ENCODE results near the gene MTUS2.
A peak's percentile ranks its signal among the peaks of the same experiment; 100 is the strongest.

The MTUS2 gene

DNA sequence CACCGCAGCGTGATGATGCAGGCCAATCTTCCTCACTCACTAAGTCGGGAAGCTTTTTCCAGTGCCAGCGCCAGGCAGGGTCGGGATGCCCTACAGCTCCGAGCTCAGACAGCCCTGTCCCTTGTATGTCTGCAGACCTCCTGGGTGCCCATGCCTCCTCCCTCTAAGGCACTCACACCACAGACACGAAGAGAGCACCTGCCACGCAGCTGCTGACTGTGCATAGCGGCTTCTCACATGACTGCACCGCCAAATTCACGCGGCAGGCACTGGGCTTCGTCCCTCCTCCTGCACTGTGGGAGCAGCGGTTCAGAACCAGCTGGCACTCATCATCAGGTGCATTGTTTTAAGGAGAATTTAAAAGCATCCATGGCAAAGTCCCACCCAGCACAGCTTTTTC is 687.2 kb downstream of the MTUS2 start:
- H3K27ac Mint-ChIP-seq = no peak overlapping the region
- no peaks in the 10 kb centered on the region for H3K9me3 Mint-ChIP-seq
- peaks cover 14% of the 10 kb centered on the region for H3K36me3 Mint-ChIP-seq (ENCODE audit: low read depth)
- H3K4me3 Mint-ChIP-seq = no peak overlapping the region
- H3K4me1 Mint-ChIP-seq (ENCODE audit: low read depth) = no peaks in the 10 kb centered on the region
- H3K27me3 Mint-ChIP-seq = peaks cover 12% of the 10 kb centered on the region

DNA sequence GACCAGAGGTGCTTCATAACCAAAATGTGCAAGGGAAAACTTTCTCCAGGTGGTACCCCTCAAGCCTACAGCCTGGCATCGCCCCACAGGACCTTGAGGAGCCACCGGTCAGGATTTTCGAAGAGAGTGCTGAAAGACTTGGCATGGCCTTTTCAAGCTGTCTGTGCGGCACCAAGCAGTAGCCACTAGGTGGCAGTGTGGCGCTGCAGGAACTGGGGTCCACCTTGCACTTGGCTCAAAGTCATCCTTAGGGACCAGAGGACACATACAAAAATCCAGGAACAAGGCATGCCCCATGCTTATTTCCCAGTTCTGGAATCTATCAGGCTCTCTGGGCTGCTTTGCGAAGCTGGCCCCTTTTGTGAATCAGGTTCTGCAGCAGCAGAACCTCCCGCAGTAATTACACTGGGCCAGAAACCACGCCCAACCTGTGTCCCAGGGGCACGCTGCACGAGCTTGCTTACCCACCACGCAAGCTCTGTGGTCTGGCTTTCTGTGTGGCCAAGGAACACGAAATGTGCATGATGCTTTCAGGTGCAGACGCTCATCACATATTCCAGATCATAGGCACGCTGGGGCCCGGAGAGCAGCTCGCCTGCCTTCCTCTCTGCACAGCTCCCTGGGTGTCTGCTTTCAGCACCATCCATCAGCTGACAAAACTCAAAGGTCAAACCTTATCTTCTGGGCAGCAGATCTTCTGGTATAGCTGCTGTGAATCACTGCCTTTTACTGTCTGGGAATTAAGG is 688.2 kb downstream of the MTUS2 start:
- peaks cover 5% of the 10 kb centered on the region for H3K27me3 Mint-ChIP-seq
- no peaks in the 10 kb centered on the region for H3K4me1 Mint-ChIP-seq (ENCODE audit: low read depth)
- H3K9me3 Mint-ChIP-seq = no peaks in the 10 kb centered on the region
- H3K27ac Mint-ChIP-seq = peak overlapping the region; percentile 11
- no peak overlapping the region for H3K4me3 Mint-ChIP-seq
- peaks cover 21% of the 10 kb centered on the region for H3K36me3 Mint-ChIP-seq (ENCODE audit: low read depth)

DNA sequence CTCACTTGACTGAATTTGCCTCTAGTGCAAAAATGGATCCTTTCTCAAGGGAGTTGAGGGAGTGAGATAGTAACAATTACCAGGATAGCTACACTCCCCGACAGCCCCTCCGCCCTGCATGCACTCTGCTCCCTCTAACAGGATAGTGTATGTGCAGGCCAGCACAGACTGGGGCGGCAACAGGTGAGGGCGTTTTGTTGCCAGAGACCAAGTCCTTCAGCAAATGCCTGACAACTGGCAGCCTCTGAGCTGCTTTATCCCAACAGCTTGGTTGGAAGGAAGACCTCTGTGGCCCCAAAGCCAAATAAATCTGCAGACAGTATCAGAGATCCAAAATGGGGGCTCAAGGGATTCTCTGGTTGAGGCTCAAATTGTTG is 688.7 kb downstream of the MTUS2 start:
- peak overlapping the region; percentile 11 for H3K27ac Mint-ChIP-seq

DNA sequence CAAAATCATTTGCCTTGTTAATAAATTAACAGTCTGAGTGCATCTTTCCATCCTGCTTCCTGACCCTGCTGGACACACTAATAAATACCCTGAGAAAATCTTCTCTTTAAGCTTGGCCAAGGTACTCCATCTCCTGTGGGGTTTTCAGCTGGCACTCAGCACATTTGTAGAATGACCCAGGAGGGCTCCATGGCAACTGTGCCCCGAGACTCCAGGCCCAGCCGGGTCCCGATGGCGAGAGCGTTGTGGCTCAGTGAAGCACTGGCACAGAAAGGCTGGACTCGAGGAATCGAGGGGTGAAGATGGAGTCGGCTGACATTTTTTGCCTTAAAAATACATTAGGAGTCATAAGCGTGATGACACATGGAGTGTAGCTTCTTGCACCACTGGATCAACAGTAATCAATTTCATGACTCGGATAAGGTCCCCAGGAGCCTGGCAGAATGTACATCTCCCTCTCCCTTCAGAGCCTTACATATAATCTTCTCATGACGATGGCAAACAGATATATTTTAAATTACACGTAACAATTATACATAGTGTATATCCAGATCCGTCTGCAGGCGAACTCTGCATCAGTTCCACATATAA is 690.0 kb downstream of the MTUS2 start:
- Mint-ChIP-seq H3K4me3 (no peak overlapping the region), H3K36me3 (ENCODE audit: low read depth) (peaks cover 29% of the 10 kb centered on the region), H3K27ac (no peak overlapping the region), H3K27me3 (no peaks in the 10 kb centered on the region), H3K4me1 (ENCODE audit: low read depth) (no peaks in the 10 kb centered on the region), H3K9me3 (no peaks in the 10 kb centered on the region)

More for the DNA sequence above, 688.7 kb downstream of the MTUS2 start:
- no peaks in the 10 kb centered on the region for H3K27me3 Mint-ChIP-seq
- no peaks in the 10 kb centered on the region for H3K4me1 Mint-ChIP-seq (ENCODE audit: low read depth)
- H3K36me3 Mint-ChIP-seq (ENCODE audit: low read depth) = peaks cover 27% of the 10 kb centered on the region
- no peak overlapping the region for H3K4me3 Mint-ChIP-seq
- no peaks in the 10 kb centered on the region for H3K9me3 Mint-ChIP-seq

DNA sequence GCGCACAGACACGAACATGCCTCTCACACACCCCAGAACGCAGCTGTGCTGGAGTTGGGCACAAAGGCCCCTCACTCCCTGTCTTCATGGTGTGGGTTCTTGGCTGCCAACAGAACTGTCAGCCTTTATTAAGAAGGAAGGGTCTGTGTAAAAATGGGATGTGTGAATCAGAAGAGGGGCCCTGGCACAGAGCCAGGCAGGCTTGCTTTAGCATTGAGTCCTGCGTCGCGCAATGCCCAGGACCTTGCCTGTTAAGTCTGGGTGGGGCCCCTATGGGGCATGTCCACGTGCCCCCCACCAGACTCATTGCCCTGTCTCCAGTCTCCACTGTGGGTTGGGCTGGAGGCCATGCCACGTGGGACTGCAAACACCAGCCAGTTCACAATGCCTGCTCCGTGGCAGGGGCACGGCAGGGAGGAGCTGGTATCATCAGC is 690.5 kb downstream of the MTUS2 start:
- Mint-ChIP-seq H3K4me1 (ENCODE audit: low read depth) (no peaks in the 10 kb centered on the region), H3K36me3 (ENCODE audit: low read depth) (peaks cover 29% of the 10 kb centered on the region), H3K4me3 (no peak overlapping the region), H3K27ac (no peak overlapping the region), H3K9me3 (no peaks in the 10 kb centered on the region), H3K27me3 (no peaks in the 10 kb centered on the region)

DNA sequence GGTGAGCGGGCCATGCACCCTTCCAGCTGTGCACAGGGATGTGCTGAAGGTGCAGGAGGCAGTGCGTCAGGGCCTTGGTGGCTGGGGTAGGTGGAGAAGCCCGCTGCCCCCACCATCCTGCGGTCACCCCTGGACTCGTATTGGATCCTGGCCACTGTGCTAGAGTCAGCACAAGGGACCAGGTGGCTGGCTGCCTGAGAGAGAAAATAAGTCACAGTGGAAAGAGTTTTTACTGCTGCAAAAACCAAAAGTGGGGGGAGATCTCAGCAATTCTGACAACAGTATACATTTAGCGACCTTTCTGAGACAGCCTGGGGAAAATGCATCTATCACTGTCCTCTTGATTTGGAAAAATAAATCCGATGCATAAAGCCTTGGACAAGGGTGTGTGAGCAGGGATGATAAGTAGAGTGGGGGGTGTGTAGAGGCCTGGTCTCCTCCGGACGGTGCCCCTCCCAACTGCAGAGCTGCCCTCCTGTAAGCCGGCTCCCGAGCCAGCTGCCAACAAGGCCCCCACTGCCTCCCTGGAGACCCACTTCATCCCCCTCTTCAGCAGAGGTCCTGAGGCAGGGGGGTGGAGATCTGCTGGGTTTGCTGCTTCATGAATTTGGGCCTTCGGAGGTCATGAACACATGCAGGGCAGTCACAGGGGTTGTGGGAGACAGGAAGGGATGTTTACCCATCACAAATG is 691.1 kb downstream of the MTUS2 start:
- no peaks in the 10 kb centered on the region for H3K27me3 Mint-ChIP-seq
- H3K4me3 Mint-ChIP-seq = no peak overlapping the region
- H3K36me3 Mint-ChIP-seq (ENCODE audit: low read depth) = peaks cover 31% of the 10 kb centered on the region
- no peaks in the 10 kb centered on the region for H3K4me1 Mint-ChIP-seq (ENCODE audit: low read depth)
- peak overlapping the region; percentile 55 for H3K27ac Mint-ChIP-seq
- H3K9me3 Mint-ChIP-seq = no peaks in the 10 kb centered on the region

DNA sequence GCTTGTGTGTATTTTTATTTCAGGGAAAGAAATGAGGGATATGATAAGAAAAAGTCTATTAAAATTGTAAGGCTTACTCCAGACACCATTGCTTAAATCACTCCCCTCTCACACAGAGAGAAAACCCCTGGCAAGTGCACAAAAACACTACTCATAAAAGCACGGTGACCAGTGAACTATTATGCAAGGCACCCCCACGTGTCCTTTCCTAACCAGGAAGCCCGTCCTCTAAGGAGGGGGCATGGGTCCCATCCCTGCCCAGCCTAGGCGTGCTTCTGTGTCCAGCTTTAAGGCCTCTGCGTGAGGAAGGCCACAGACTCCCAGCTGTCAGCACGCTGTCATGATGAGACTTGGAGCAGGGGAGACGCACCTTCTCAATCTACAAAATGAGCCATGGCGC is 691.8 kb downstream of the MTUS2 start:
- Mint-ChIP-seq H3K4me1 (ENCODE audit: low read depth) (no peaks in the 10 kb centered on the region), H3K36me3 (ENCODE audit: low read depth) (peaks cover 37% of the 10 kb centered on the region), H3K27ac (peak overlapping the region; percentile 71), H3K4me3 (no peak overlapping the region), H3K27me3 (no peaks in the 10 kb centered on the region), H3K9me3 (no peaks in the 10 kb centered on the region)

DNA sequence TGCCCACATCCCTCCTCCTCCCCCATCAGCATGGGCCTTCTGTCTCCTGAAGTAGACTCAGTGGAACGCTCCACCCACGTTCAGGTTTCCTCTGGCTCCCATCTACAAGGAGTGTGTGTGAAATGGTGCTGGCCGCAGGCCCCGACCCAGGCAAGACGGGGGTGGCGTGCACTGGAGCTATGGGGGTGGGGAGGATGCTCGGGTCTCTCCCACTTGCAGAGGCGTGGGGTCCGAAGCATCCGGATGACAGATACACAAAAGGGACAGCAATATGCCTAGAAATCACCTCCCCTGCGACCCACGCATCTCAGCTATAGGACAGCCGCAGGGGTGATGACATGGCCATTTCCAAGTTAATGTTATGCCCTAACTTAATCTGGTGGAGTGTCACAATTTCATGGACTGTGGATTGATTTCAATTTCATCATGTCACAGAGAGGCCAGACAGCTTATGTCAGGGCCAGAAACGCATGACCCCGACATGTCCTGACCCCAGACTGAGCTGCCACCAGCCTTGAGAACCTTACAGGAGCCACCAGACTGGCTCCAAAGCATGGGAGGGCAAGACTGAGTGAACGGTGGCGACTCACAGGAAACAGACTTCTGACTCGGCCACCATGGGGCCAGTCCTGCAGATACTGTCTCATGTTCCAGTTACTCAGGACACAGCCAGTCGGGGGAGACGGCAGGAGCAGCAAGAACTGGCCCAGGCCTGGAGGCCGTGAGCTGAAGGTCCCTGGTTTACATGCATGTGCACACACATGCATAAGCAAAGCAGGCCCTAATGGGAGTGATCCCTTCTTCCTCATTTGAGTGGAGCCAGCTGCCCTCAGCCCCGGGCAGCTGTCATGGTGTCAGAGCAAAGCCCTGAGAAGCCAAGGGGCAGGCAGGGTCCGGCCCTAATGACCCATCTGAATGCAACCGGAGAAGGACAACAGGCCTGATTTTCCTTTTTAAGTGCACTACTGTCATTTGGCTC is 693.2 kb downstream of the MTUS2 start:
- peak overlapping the region; percentile 33 for H3K27ac Mint-ChIP-seq
- H3K9me3 Mint-ChIP-seq = no peaks in the 10 kb centered on the region
- no peaks in the 10 kb centered on the region for H3K27me3 Mint-ChIP-seq
- peaks cover 43% of the 10 kb centered on the region for H3K36me3 Mint-ChIP-seq (ENCODE audit: low read depth)
- H3K4me3 Mint-ChIP-seq = no peak overlapping the region
- no peaks in the 10 kb centered on the region for H3K4me1 Mint-ChIP-seq (ENCODE audit: low read depth)

DNA sequence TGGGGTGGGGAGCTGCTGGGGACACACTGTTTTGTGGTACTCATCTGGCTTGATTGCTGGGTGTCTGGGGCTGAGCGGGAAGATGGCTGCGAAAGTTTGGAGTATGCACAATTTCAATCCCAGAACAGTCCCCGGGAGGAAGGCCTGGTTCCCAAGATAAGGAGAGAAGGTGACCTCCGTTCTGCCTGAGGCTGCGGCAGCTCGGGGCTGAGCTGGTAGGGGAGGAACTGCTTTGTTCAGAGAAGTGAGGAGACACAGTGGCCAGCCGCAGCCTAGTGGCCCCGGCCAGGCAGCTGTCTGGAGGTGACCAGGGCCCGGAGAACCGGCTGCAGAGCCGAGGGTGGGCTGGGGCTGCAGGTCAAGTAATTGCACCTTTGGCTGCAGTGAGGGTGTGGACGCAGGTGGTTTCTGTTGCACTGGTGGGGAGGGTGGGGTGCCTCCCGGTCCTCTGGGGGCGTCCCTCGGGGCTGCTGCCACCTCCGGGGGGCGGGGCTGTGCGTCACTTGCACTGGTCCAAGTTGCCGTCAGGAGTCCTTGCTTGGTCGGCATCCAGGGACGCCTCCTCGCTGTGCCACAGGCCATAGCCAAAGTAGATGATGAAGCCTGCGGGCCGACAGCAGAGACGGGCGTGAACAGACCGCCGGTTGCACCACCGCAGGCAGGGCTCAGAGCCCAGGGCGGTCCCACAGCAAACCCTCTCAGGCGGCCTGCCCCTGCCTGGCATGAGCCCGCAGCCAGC is 694.0 kb downstream of the MTUS2 start:
- Mint-ChIP-seq H3K9me3 (no peaks in the 10 kb centered on the region), H3K36me3 (ENCODE audit: low read depth) (peaks cover 43% of the 10 kb centered on the region), H3K4me1 (ENCODE audit: low read depth) (no peaks in the 10 kb centered on the region), H3K27me3 (no peaks in the 10 kb centered on the region), H3K27ac (no peak overlapping the region), H3K4me3 (no peak overlapping the region)

DNA sequence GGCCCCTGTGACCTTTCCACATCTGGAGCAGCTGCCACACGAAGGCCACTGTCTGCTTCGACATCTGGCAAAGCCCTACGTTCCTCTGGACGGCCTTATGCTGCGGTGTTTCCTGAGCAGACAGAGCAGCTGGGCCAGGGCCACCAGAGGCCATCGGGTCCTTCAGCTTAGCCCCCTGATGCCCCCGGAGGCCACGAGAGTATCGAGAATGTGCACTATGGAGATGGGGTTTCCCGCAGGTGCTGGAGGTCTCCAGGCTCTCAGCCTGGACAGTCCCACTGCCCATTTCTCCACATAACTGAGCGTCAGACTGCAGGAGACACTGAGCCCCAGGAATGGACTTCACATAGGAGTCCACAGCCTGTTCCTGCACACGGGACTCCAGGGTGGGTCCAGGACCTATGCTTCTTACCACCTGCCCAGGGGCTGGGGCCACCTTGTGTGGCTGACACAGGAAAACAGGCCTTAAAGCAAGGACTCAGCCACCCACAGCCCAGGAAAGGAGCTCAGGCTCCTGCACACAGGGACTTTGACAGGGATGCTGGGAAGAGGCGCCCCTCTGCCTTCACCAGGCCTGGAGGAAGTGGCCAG is 694.7 kb downstream of the MTUS2 start:
- Mint-ChIP-seq H3K27me3 (no peaks in the 10 kb centered on the region), H3K4me1 (ENCODE audit: low read depth) (no peaks in the 10 kb centered on the region), H3K36me3 (ENCODE audit: low read depth) (peaks cover 44% of the 10 kb centered on the region), H3K27ac (no peak overlapping the region), H3K9me3 (no peaks in the 10 kb centered on the region), H3K4me3 (no peak overlapping the region)

DNA sequence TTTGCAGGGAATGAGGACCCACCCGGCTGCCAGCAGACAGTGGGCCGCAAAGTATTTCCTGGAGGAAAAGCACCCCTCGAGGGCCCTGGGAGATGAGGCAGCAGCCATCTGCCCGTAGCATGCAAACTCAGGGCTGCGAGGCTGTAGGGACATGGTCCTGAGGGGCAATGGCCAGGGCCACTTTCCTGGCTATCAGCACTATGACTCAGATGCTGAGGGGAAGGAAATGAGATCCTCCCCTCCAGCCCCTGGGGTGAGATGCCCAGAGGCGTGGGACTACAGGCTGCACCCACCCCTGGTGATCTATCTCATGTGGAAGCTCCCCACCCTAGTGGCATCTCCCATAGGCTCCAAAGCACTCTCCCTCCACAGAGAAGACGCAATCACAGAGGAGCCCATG is 695.2 kb downstream of the MTUS2 start:
- Mint-ChIP-seq H3K27me3 (no peaks in the 10 kb centered on the region), H3K4me1 (ENCODE audit: low read depth) (no peaks in the 10 kb centered on the region), H3K27ac (no peak overlapping the region), H3K4me3 (no peak overlapping the region), H3K9me3 (no peaks in the 10 kb centered on the region), H3K36me3 (ENCODE audit: low read depth) (peaks cover 50% of the 10 kb centered on the region)

DNA sequence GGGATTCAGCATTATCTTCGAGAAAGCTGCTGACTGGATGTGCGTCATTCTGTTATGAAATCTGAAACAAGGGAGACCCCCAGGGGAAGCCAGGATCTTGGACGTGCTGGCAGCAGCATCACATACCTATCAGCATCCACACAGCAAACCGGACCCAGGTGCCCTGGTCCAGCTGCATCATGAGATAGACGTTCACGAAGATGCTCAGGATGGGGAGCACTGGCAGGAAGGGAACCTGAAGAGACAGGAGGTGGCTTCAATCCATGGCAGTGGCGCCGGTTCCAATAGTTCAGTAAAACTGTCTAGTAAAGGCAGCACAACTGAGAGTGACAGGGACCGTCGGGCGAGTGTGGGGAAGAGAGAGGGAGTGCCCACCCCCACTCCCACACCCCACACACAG is 695.9 kb downstream of the MTUS2 start:
- H3K36me3 Mint-ChIP-seq (ENCODE audit: low read depth) = peaks cover 56% of the 10 kb centered on the region
- no peaks in the 10 kb centered on the region for H3K27me3 Mint-ChIP-seq
- H3K9me3 Mint-ChIP-seq = no peaks in the 10 kb centered on the region
- H3K27ac Mint-ChIP-seq = no peak overlapping the region
- H3K4me3 Mint-ChIP-seq = no peak overlapping the region
- no peaks in the 10 kb centered on the region for H3K4me1 Mint-ChIP-seq (ENCODE audit: low read depth)

DNA sequence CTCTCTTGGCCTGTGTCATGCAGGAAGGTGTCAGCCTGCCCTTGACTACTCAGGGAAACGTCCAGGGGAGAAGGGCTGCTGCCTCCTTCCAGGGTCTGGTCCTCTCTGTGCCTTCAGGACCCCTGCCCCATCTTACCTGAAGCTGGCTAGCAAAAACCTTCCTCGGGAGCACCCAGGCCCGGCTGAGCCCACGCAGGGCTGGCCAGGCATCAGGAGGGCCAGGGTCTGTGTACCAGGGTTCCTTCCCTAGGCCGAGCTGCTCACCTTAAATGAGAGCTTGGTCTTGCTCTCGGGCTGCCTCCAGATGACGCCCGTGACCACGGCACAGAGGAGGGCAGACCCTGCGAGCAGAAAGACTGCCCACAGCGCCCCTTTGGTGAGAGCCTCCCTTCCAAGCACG is 696.7 kb downstream of the MTUS2 start:
- Mint-ChIP-seq H3K36me3 (ENCODE audit: low read depth) (peaks cover 61% of the 10 kb centered on the region), H3K27ac (no peak overlapping the region), H3K9me3 (no peaks in the 10 kb centered on the region), H3K4me1 (ENCODE audit: low read depth) (no peaks in the 10 kb centered on the region), H3K4me3 (no peak overlapping the region), H3K27me3 (no peaks in the 10 kb centered on the region)

DNA sequence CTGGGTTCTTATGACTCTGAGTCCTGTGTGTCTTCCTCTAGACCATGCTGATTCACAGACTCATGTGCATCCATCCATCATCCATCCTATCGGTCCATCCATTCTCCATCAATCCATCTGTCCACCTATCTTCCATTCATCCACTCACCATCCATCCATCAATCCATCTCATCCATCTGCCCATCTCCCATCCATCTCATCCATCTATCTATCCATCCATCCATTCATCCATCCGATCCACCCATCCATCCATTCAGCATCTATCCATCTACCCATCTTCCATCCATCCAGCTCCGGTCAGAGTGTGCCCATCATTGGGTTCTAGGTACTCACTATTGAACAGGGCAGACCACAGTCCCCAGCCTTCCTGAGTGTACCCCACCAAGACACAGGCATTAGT is 699.8 kb downstream of the MTUS2 start:
- no peak overlapping the region for H3K4me3 Mint-ChIP-seq
- H3K27ac Mint-ChIP-seq = peak overlapping the region; percentile 54
- H3K9me3 Mint-ChIP-seq = no peaks in the 10 kb centered on the region
- no peaks in the 10 kb centered on the region for H3K27me3 Mint-ChIP-seq
- peaks cover 69% of the 10 kb centered on the region for H3K36me3 Mint-ChIP-seq (ENCODE audit: low read depth)
- H3K4me1 Mint-ChIP-seq (ENCODE audit: low read depth) = no peaks in the 10 kb centered on the region

All from stimulated activated naive CD8-positive, alpha-beta T cell treated with anti-CD3 and anti-CD28 coated beads, Interleukin-15, Interleukin-2, amounts not matched to agents 100 ng/mL and 50 ng/mL, for 24 hours (primary cell).